NCI-H446 (cell line): ENCODE results near the gene PDE4D.
A peak's percentile ranks its signal among the peaks of the same experiment; 100 is the strongest.

Experiments
- DNase-seq, 2 experiments: peaks; one replicate each; lab custom pipeline; 2025; lab: John Stamatoyannopoulos, UW

PDE4D gene

GRCh38 chr5:58930520-58930919, 963.0 kb downstream of the PDE4D start:
- no peak for DNase-seq

DNA sequence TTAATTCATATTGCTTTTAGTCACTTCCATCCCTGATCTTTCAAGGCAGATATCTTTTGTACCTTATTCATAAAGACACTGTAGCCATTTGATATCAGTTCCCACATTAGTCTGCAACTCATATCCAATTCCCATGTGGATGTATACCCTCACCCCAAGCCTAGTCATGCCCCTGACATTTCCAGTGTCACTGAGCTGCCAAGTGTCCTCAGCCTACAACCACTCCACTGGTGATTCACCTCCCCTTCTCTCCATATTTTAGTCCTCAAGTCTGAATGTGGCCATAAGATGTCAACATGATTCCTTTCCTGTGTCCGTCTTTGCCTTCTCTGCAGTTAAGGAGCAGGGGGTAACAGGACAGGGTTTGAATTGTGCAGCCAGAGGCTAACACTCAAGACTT, 963.8 kb downstream of the PDE4D start:
- no peak for DNase-seq

DNA sequence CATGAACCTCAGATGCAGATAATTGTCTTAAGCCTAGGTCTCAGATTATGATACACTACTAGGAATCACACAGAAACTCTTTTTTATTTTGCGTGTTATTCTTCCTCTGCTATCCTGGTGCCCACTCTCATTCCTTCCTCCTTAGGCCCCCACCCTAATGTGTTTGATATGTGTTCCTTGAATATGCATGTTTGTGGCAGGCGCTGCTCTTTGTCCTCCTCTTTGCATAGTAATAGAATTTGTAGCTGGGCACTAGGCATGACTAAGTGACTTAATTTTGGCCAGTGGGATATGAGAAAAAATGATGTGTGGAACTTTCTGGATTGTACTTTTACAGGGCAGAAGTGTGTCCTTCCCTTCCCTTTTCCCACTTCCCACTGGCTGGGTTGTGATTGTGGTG, 965.6 kb downstream of the PDE4D start:
- DNase-seq: no peak

DNA sequence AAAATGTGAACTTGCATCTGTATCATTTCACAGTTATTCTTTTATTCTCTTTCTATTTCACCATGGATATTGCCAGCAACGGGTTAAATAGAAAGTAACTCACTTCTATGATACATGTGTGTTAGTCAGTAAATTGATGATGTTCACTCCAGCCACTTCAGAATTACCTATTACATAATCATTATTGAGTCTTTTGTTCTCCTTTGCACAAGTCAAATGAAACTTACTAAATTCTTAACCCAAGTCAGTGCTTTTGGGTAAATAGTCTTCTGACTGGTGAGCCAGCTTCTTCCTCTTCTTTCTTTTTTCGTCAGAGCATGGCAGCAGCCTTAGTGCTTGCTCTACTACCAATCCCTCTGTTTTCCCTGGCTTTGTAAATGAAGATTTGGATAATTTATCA, 966.3 kb downstream of the PDE4D start:
- DNase-seq: no peak

GRCh38 chr5:58926541-58926935, 967.0 kb downstream of the PDE4D start:
- no peak for DNase-seq

GRCh38 chr5:58925627-58926540, 967.6 kb downstream of the PDE4D start:
- peak in 1 of 2 experiments; percentile 40 for DNase-seq

DNA sequence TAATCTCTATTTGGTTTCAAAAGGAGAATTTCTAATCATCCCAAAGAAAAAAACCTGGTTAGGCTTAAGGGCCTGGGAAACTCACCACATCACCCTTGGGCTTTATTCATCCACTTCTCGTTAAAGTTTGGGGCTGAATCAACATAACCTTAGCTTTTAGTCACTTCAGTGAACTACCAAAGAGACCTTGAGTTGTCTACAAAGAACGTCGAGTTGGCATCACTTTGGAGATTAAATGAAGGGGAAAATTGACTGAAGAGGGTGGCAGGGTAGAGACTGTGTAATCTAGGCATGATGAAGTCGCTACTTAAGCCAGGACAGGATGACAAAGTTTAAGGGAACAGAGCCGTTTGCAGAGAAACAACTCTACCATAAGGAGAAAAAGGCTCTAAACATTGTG, 969.2 kb downstream of the PDE4D start:
- peak; percentile 41 to 67 for DNase-seq

GRCh38 chr5:58923355-58923754, 970.2 kb downstream of the PDE4D start:
- DNase-seq: no peak

GRCh38 chr5:58922461-58923171, 970.9 kb downstream of the PDE4D start:
- peak; percentile 75 to 89 for DNase-seq

- no peak for DNase-seq
These were observed 972.4 kb downstream of the PDE4D start for GRCh38 chr5:58921159-58921558.

- DNase-seq: no peak
These were observed 973.7 kb downstream of the PDE4D start for GRCh38 chr5:58919833-58920232.
